IMR-90 (cell line): ENCODE data around the gene CATSPERZ. TPM values are rescaled to one million over a fixed set of nuclear protein-coding genes. Genes with fewer than 3 reads are reported as not detected.
A peak's percentile ranks its signal among the peaks of the same experiment; 100 is the strongest.

Experiments
- ATAC-seq: fragments of 200-7000 bp; cut with Tn5 transposase; 2 replicates; pipeline ENCODE4 v1.9.1; 2020; ENCODE audit warnings: low read depth, mild to moderate bottlenecking, moderate library complexity
- BruUV-seq: library from RNA; stranded (reverse); fragments of 400-500 nt; replicated peaks from 2 replicates; lab custom pipeline; 2021; lab: Mats Ljungman, UMichigan
- CTCF ChIA-PET: fragments of 300-600 bp; formaldehyde crosslinking; extraction: SDS; loops from one replicate; lab custom pipeline; 2021; ENCODE audit warnings: antibody characterized with exemption; lab: Yijun Ruan, JAX
- POLR2A ChIA-PET: fragments of 300-600 bp; sonication (Branson Sonifier 250); formaldehyde crosslinking; loops from one replicate; lab custom pipeline; 2022; ENCODE audit warnings: antibody characterized with exemption; ENCODE audit not compliant: unreplicated experiment; lab: Charles Lee
- DNase-seq: peaks from one replicate; pipeline ENCODE4 v3.0.0; 2013
- H2AFZ ChIP-seq: replicated peaks from 2 replicates; pipeline ENCODE3; 2013; ENCODE audit warnings: low read length, mild to moderate bottlenecking; ENCODE audit not compliant: poor library complexity
- H2AK5ac ChIP-seq: 2 replicates; pipeline ENCODE4 v1.6.1; 2013; ENCODE audit warnings: low read depth, low read length, inconsistent platforms
- H2AK9ac ChIP-seq: replicated peaks from 2 replicates; pipeline ENCODE3; 2013; ENCODE audit warnings: mild to moderate bottlenecking, low read depth, low read length, moderate library complexity; ENCODE audit not compliant: poor library complexity
- H2BK120ac ChIP-seq: 2 replicates; pipeline ENCODE4 v1.6.1; 2013; ENCODE audit warnings: low read depth, low read length, inconsistent platforms
- H2BK15ac ChIP-seq: 3 replicates; pipeline ENCODE4 v1.6.1; 2013; ENCODE audit warnings: low read depth, low read length, inconsistent platforms
- H2BK20ac ChIP-seq: 2 replicates; pipeline ENCODE4 v1.6.1; 2013; ENCODE audit warnings: low read depth, mild to moderate bottlenecking, inconsistent platforms, low read length, moderate library complexity
- H2BK5ac ChIP-seq: 2 replicates; pipeline ENCODE4 v1.6.1; 2013; ENCODE audit warnings: mild to moderate bottlenecking, low read depth, low read length, inconsistent platforms; ENCODE audit not compliant: poor library complexity, severe bottlenecking
- H3K14ac ChIP-seq: replicated peaks from 2 replicates; pipeline ENCODE4 v1.6.1; 2013; ENCODE audit warnings: low read depth, low read length, inconsistent platforms
- H3K18ac ChIP-seq: 2 replicates; pipeline ENCODE4 v1.6.1; 2013; ENCODE audit warnings: low read depth, low read length, control low read depth
- H3K23ac ChIP-seq: 2 replicates; pipeline ENCODE4 v1.6.1; 2013; ENCODE audit warnings: low read depth, low read length, inconsistent platforms
- H3K27ac ChIP-seq: 2 replicates; pipeline ENCODE4 v1.5.1; 2013; ENCODE audit warnings: mild to moderate bottlenecking, control low read depth, low read length; ENCODE audit not compliant: insufficient read depth
- H3K27me3 ChIP-seq: 2 replicates; pipeline ENCODE4 v1.6.1; 2013; ENCODE audit warnings: low read length; ENCODE audit not compliant: control insufficient read depth, insufficient read depth
- H3K36me3 ChIP-seq: 2 replicates; pipeline ENCODE4 v1.6.1; 2013; ENCODE audit warnings: low read length, mixed read lengths; ENCODE audit not compliant: control insufficient read depth, insufficient read depth
- H3K4ac ChIP-seq: 2 replicates; pipeline ENCODE4 v1.6.1; 2013; ENCODE audit warnings: low read depth, low read length, inconsistent platforms
- H3K4me1 ChIP-seq: 2 replicates; pipeline ENCODE4 v1.6.1; 2013; ENCODE audit warnings: low read length, mixed read lengths; ENCODE audit not compliant: control insufficient read depth, insufficient read depth
- H3K4me2 ChIP-seq: 2 replicates; pipeline ENCODE4 v1.6.1; 2013; ENCODE audit warnings: low read depth, mild to moderate bottlenecking, control low read depth, low read length, moderate library complexity
- H3K4me3 ChIP-seq: 2 replicates; pipeline ENCODE4 v1.5.1; 2013; ENCODE audit warnings: low read depth, mild to moderate bottlenecking, control low read depth, low read length, moderate library complexity; ENCODE audit not compliant: insufficient read depth
- H3K56ac ChIP-seq: 2 replicates; pipeline ENCODE4 v1.6.1; 2013; ENCODE audit warnings: low read length, inconsistent platforms; ENCODE audit not compliant: insufficient read depth; ENCODE audit errors: extremely low read depth
- H3K79me1 ChIP-seq, 2 experiments: 2 replicates each; pipeline ENCODE4 v1.6.1; 2013; ENCODE audit warnings: low read length in 2 of 2, inconsistent platforms in 1 of 2, low read depth in 1 of 2
- H3K9ac ChIP-seq: 2 replicates; pipeline ENCODE4 v1.6.1; 2013; ENCODE audit warnings: low read depth, low read length, control low read depth
- H3K9me1 ChIP-seq: 2 replicates; pipeline ENCODE4 v1.6.1; 2013; ENCODE audit warnings: low read length, inconsistent platforms; ENCODE audit not compliant: insufficient read depth
- H3K9me3 ChIP-seq: 2 replicates; pipeline ENCODE4 v1.6.1; 2013; ENCODE audit warnings: low read length; ENCODE audit not compliant: control insufficient read depth, insufficient read depth
- H4K20me1 ChIP-seq: 2 replicates; pipeline ENCODE4 v1.6.1; 2013; ENCODE audit warnings: low read length, inconsistent platforms; ENCODE audit not compliant: insufficient read depth
- H4K5ac ChIP-seq: 2 replicates; pipeline ENCODE4 v1.6.1; 2013; ENCODE audit warnings: mild to moderate bottlenecking, low read depth, low read length, control low read depth
- H4K8ac ChIP-seq, 2 experiments: 2 replicates each; pipeline ENCODE4 v1.6.1; 2013; ENCODE audit warnings: low read depth in 2 of 2, low read length in 2 of 2, control low read depth in 1 of 2, inconsistent platforms in 1 of 2
- H4K91ac ChIP-seq: 2 replicates; pipeline ENCODE4 v1.6.1; 2013; ENCODE audit warnings: low read depth, low read length, inconsistent platforms; ENCODE audit not compliant: insufficient read depth
- BHLHE40 ChIP-seq: fragments of 150-350 bp; IDR thresholded peaks from 2 replicates; pipeline ENCODE4 v1.6.1; 2016; ENCODE audit warnings: mild to moderate bottlenecking, low read depth, low read length
- CEBPB ChIP-seq: IDR thresholded peaks from 2 replicates; pipeline ENCODE4 v1.6.1; 2012; ENCODE audit warnings: low read depth, low read length, improper control_type of control experiment
- NFE2L2 ChIP-seq: fragments of 150-350 bp; IDR thresholded peaks from 2 replicates; pipeline ENCODE4 v1.6.1; 2016; ENCODE audit warnings: low read depth, mild to moderate bottlenecking, low read length
- POLR2A ChIP-seq: IDR thresholded peaks from 2 replicates; pipeline ENCODE4 v1.6.1; 2012; ENCODE audit warnings: mild to moderate bottlenecking, low read depth, low read length
- WGBS, 2 experiments: methylation state at CpG; one replicate each; pipeline versions ENCODE4 v1.1.5 to v1.1.7; 2013; ENCODE audit warnings: missing lambda C conversion rate in 2 of 2; ENCODE audit not compliant: insufficient read length in 1 of 2; ENCODE audit errors: extremely low coverage in 2 of 2; 5-methylcytosine and 5-hydroxymethylcytosine counted together
- dilution Hi-C: fragments of 300-500 bp; cut with HindIII; formaldehyde crosslinking; loops from one replicate; pipeline ENCODE4 v1.14.3; 2018; ENCODE audit warnings: low sequenced_read_pairs; ENCODE audit not compliant: unreplicated experiment
- in situ Hi-C: fragments of 300-500 bp; cut with MboI; formaldehyde crosslinking; loops from 3 replicates; pipeline ENCODE4 v1.14.3; 2019; ENCODE audit warnings: low sequenced_read_pairs, inconsistent platforms, mixed read lengths
- intact Hi-C: fragments of 100-400 bp; cut with micrococcal nuclease; formaldehyde crosslinking; loops from 2 replicates; pipeline ENCODE4 v1.10.0; 2022
- polyA plus RNA-seq, 3 experiments: library from polyadenylated mRNA; depleted of rRNA; stranded (reverse); fragments of >200 nt; gene quantifications; 2 replicates each; pipeline ENCODE4 v1.2.3, GENCODE V29; 2012; ENCODE audit warnings: low replicate concordance in 1 of 3
- total RNA-seq: library from RNA; depleted of rRNA; stranded (reverse); fragments of >200 nt; gene quantifications from 2 replicates; pipeline ENCODE4 v1.2.3, GENCODE V29; 2012

CATSPERZ gene
- total and polyA plus RNA-seq, 2 of the 4 experiments (the other 2 are of a cell fraction) = not detected

DNA sequence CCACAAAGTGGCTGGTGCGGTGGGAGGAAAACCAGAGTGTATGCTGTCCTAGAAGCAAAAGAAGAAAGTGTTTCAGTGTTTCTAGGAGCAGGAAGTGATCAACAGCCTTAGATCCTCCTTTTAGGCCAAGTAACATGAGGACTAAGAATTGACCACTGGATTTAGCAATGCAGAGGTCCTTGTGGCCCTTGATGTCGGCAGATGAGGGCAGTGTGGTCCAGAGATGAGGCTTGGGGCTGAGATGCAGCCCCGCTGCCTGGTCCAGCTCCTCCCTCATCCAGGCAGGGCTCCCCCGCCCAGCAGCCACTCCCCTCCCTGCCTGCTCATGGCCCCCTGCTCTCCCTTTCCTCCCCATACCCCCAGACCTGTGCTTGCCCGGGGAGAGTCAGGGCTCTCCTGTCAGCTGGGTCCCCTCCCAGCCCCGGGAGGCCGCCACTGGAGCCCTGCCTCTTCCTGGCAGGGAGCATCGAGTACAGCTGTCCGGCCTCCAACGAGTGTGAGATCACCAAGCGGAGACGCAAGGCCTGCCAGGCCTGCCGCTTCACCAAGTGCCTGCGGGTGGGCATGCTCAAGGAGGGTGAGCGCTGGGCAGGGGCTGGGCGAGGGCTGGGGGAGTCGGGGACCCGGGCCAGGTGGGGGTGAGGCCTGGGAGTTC lies 13.5 kb downstream of the CATSPERZ start:
- H2BK120ac ChIP-seq = no peak overlapping the region
- peaks cover 12% of the 10 kb centered on the region; the same call in 1 of the 2 replicates for H3K36me3 ChIP-seq
- ChIA-PET POLR2A (no interaction called here), CTCF (no interaction called here)
- no peaks in the 10 kb centered on the region for H3K27me3 ChIP-seq
- no peak overlapping the region for H3K18ac ChIP-seq
- no peak overlapping the region for H3K4me3 ChIP-seq
- H4K20me1 ChIP-seq = no peaks in the 10 kb centered on the region
- intact Hi-C loops = no loop called here
- H4K5ac ChIP-seq = no peak overlapping the region
- TF ChIP-seq NFE2L2 (no peak), POLR2A (no peak), CEBPB (no peak), BHLHE40 (no peak)
- no peak overlapping the region for H3K9ac ChIP-seq
- no peak overlapping the region for H2BK20ac ChIP-seq
- no peak overlapping the region for H2AFZ ChIP-seq
- dilution Hi-C loops = no loop called here
- H3K56ac ChIP-seq = no peak overlapping the region
- no peak overlapping the region for H3K4me2 ChIP-seq
- ATAC-seq = no peak
- H3K79me1 ChIP-seq = peaks cover 5 to 32% of the 10 kb centered on the region in 2 experiments
- no peak overlapping the region for H2BK15ac ChIP-seq
- H4K91ac ChIP-seq = no peak overlapping the region
- no peaks in the 10 kb centered on the region for H3K9me3 ChIP-seq
- in situ Hi-C loops = no loop called here
- H2AK5ac ChIP-seq = no peak overlapping the region
- no peaks in the 10 kb centered on the region for H3K4me1 ChIP-seq
- H3K4ac ChIP-seq = no peak overlapping the region
- no peak overlapping the region for H2BK5ac ChIP-seq
- H3K14ac ChIP-seq = no peak overlapping the region
- no peaks in the 10 kb centered on the region for H3K9me1 ChIP-seq
- 63% methylated on average over 3 of the region's 18 CpGs; no CpG with 5 or more reads in 1 of the 2 experiments for WGBS, 2 experiments
- H3K23ac ChIP-seq = no peak overlapping the region
- no peak overlapping the region for H3K27ac ChIP-seq
- DNase-seq = no peak
- no peak overlapping the region for H4K8ac ChIP-seq
- H2AK9ac ChIP-seq = peak overlapping the region; percentile 65
- no TSS peak for BruUV-seq
